ENCODE measurements around the gene ANKRD11.
"Not testable (repeated sequence)": the region's sequence is repeated elsewhere in the genome, so short reads cannot be mapped to it uniquely, and the experiment has no call there.

Gene ANKRD11

DNA sequence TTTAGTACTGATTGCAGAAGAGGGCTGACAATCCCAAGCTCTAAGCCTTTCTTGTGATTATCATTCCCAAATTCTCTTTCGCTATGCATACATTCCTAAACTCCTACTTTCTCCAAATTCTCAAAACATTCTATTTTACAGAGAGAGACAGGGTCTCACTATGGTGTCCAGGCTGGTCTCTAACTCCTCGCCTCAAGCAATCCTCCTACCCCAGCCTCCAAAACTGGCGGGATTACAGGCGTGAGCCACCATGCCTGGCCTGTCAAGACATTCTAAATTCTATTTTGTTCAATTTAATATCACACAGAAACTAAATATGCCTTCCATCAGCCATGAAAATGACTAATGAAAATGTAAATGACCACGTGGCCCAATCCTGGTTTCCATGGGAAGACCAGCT is 39.8 kb downstream of the ANKRD11 start:
- no peak for DNase-seq

DNA sequence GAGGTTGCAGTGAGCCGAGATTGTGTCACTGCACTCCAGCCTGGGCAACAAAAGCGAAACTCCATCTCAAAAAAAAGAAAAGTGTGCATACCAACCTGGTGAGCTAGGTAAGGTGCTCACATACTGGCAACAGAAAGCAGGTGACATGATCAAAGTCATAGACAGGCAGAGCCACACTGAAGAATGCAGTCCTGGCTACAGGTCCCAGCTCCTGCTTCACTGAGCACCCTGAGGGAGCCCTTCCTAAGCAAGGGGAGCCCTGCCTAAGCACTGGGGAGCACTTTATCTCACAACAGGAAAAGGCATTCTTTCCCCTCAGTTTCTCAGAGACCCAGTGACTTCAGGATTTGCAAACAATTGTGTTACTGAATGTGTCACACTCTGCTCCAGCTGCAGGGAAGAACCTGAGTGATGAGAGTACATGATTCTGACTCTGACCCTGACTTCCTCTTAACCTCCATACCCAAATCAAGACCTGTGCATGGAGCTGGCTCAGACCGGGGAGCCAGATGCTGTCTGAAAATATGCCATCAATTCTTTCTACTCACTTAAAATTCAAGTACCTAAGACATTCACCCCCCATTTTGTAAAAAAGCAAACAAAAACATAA is 40.5 kb downstream of the ANKRD11 start:
- DNase-seq, result no peak

DNA sequence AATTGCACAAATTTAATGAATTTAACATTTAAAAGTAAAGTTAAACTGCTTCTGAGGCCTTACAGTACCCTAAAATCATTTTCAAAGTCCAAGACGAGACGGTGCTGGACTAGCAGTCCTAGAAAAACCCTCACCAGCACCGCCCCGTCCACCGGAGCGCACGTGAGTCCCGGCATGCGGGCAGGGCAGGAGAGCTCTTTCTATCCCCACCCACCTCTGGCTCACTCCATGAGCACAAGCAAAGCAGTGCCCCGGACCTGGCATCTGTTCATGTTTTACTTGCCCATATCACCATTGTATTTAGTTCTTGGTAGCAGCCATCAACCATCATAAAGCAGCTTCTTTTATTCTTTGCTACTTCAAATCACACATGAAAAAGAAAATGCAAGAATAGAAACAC is 41.7 kb downstream of the ANKRD11 start:
- DNase-seq, result no peak

DNA sequence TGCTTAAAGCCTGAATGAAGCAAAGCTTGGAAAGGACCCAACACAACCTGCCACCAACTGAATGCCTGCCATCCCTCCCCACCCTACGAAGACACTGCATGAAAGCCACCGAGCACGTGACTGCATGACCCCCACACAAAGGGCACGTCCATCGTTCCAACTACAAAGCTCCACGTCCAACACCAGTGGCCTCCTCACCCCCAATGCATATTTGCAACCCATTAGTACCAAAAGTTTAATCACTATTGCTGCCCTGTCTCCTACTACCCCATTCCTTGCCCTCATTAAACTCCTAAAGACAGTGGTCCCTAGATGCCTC is 43.4 kb downstream of the ANKRD11 start:
- no peak for DNase-seq

DNA sequence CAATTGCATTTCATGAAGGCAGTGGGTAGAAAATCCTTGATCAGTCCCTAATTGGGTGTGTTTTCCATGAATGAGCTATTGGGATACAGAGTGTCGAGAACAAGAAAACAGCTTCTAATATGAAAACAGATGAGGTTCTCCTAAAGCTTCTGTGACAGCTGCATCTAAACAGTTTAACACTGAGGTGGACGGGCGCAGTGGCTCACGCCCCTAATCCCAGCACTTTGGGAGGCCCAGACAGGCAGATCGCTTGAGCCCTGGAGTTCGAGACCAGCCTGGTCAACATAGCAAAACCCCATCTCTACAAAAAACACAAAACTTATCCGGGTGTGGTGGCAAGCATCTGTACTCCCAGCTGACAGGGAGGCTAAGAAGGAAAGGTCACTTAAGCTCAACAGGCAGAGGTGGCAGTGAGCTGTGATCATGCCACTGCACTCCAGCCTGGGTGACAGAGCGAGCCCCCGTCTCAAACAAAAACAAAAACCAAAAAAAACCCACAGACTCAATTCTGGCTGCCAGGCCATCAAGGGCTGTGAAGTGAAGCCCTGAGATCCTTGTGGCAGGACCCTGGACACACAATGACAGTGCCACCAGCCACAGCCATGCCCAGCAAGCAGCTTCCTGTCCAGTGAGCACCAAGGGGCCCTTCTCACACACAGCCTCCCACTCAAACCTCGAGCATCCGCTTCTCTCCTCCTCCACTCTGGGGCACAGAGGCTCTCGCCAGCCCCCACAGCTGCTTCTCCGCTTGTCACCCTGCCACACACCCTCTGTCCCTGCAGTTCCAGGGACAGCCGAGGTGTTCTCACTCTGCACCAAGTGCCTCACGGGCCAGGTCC is 44.0 kb downstream of the ANKRD11 start:
- no peak for DNase-seq

DNA sequence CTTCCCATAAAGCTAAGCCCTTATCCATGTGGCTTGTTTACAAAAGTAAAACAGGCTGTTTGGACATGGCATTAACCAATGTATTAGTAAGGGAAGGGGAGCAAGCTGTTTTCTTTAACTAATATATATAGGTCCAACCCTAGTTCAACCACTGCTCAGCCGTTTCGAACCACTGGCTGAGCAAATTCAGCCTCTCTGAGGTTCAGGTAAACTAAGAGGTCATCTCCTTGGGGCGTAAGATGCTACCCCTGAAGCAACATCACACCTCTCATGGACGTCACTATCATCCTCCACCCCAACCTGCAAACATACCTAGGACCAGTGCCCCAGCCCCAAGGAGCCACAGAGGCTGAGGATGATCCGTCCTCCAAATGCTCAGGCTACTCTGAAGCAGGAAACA is 45.2 kb downstream of the ANKRD11 start:
- no peak for DNase-seq

DNA sequence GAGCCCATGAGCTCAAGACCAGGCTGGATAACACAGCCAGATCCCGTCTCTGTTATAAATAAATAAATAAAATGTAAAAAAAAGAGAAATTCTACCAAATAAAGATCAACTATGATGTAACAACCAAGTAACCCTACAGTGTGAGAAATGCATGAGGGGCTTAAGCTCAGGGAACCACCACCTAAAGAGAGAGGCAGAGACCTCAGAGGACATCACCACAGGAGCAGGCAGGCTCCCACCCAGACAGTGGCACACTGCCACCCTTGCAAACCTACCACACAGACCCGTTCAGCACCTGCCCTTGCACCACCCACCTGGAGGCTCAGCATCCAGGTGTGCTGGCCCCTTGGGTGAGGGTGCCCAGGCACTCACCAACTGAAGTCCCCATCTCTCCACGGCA is 45.6 kb downstream of the ANKRD11 start:
- no peak for DNase-seq

DNA sequence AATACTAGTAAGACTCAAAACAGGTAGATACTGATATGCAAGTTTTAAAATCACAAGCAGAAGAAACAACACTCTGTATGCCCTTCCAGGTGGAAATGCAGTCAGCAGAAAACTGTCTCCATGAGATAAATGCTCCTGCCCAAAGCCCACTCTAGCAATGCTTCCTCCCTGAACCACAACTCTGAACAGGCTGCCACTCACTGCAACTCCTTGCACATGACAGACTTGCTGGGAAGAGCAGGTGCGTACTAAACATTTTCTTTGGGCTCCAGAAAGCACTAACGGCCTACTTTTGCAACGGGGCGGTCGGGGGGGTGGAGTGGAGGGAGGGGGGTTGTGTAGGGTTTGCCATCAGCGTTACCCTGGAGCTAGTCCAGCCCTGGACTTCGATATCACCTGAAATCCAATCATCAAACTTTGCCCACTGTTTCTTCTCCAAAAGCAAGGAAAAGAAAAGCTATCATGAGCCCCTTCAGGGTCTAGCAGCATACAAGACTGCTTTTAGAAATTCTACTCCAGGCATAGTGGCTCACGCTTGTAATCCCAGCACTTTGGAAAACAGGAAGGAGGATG is 46.1 kb downstream of the ANKRD11 start:
- no peak for DNase-seq

DNA sequence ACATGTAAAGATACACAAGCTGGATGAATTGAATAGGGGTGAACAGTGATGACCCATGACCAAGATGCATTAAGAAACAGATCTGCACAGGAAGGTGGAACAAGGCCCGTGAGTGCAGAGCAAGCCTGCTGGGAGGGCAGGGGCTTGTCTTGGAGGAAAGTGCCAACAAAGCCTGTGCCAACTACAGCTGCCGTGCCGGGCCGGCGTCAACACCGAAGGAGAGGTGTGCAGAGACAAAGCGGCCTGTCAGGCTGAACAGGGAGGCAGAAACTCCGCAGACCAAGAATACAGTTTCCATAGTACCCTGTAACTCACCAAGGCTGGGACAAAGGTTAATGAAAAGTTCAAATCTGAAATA is 46.7 kb downstream of the ANKRD11 start:
- DNase-seq, result no peak

DNA sequence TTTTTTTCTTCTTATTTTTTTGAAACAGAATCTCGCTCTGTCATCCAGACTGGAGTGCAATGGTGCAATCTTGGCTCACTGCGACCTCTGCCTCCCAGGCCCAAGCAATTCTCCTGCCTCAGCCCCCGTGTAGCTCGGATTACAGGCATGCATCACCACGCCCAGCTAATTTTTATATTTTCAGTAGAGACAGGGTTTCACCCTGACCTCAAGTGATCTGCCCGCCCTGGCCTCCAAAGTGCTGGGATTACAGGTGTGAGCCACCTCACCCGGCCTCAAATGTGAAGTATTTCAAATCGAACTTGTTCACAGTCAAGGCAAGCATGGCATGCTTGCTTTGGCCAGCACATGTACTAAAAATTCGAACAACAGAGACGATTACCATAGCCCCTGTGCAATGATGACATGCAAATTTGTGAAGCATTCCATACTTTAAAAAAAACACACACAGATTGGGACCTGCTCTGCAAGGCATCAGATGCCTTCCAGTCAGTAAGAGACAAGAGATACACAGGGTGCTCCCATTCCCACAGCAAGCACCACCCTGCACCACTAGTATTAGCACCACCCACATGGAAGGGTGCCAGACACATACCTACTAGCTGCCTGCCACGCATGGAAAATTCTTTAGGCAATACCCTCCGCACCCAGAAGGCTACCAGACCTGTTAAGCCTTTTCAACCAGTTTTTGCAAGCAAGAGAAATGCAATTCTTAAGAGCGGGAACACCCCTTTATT is 47.2 kb downstream of the ANKRD11 start:
- no peak for DNase-seq

DNA sequence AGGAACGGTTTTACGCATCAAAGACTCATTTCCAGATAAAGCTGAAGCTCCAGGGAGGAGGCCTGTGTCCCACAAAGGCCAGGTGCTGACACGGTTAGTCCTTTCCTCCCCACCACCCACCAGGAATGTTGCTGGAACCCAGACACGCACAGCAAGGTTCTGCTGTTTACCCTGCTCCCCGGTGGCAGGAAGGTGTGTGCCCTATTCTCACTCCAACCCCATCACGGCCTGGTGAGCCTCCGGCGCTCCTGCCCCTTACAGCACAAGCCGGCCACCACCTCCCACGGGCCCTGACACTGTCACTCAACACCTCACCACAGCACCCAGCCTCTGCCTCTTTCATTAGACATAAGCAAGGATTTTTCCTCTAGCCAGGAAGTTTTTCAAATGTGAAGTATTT is 47.8 kb downstream of the ANKRD11 start:
- no peak for DNase-seq

DNA sequence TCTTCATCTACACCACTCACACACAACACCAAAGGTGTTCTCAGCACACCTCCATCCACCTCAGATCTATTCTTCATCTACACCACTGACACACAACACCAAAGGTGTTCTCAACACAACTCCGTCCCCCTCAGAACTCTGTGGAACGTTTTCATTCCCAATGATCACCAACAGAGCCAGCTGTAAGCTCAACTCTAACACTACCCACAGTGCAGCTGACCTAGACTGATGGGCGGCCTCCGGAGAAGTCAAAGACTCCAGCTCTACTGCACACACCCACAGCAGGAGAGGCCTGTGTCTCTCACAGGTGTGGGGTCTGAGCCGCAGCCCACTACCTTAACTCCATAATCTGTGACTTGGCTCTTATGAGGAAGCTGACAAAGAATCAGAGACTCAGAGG is 50.7 kb downstream of the ANKRD11 start:
- no peak for DNase-seq

DNA sequence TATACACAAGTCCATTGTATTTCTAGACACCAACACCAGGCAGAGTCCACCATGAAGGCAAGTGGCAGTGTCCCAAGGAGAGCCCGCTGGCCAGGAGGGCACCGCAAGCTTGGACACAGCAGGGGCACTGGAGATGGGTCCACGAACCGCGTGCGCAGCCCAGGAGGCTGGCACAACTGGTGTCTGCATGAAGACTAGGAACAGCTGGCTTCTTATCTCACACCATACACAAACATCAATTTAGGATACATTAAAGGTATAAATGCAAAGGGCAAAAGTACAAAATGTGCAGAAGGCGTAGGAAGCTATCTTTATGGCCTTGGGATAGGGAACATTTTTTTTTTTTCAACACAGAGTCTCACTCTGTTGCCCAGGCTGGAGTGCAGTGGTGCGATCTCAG is 52.4 kb downstream of the ANKRD11 start:
- DNase-seq, result no peak

DNA sequence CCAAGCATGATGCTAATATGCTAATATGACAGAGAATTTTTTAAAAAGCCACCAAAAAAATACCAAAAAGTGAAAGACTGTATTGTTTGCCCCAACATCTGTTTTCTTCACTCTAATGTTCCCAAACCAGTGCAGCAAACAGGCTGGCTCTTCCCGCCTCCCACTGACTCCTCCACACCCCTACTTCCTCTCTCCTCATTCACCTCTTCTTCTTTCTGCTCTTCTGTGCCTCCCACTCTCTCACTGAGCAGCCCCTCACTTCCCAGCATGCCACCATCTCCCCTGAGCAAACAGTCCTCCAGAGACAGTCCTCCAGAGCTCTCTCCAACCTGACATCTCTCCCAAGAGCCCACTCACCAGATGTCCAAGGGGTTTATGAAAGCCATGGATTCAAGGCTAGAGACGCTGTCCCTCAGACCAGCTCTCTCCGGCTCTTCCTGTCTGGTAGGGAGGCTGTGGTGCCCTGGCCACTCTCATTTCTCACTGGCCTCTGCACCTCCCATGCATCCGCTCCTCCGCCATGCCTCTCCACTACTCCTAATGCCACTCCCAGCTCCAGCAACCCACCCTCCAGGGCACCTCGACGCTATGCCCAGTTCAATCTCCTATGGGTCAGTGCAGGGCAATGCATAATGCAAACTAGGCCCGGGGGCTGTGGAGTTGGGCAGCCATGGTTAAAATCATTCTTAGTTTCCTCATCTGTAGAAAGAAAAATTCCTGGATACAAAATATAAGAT is 52.9 kb downstream of the ANKRD11 start:
- DNase-seq, result no peak

DNA sequence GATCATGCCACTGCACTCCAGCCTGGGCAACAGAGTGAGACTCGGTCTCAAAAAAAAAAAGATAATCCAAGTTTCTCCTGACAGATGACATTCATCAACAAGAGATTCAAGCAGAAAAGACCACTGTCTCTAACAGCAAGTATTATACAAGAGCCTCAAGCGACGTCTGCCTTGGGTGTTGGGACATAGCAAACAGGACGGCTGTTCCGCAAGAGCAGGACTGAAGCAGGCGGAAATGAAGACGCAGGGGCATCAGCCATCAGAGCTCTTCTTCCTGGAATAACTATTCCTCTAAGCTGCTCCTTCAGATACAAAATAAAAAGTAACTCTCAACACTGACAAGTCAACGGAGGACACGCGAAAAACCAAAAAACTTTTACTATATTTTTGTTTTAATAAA is 54.0 kb downstream of the ANKRD11 start:
- no peak for DNase-seq

DNA sequence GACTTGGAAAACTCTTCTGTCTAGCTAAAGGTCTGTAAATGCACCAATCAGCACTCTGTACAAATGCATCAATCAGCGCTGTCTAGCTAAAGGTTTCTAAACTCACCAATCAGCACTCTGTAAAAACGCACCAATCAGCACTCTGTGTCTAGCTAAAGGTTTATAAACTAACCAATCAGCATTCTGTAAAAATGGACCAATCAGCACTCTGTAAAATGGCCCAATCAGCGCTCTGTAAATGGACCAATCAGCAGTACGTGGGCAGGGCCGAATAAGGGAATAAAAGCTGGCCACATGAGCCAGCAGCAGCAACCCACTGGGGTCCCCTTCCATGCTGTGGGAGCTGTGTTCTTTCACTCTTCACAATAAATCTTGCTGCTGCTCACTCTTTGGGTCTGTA is 55.3 kb downstream of the ANKRD11 start:
- DNase-seq, result not testable (repeated sequence)

DNA sequence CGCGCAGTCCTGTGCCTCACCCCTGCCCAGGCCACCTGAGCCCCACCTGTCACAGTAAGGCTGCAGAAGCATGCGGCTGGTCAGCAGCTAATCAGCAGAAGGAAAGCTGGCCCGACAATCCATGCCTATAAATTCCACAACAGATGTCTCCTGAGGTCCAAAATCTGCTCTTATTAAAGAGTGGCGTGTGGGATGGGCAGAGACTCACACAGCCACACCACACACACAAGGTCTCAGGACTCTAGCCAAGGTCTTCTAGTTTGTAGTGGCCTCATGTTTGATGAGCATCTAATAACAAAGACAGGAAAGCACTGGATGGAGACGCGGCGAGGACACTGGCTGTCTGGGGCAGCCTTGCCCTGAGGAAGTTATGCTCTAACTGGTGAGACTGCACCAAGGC is 55.9 kb downstream of the ANKRD11 start:
- no peak for DNase-seq

DNA sequence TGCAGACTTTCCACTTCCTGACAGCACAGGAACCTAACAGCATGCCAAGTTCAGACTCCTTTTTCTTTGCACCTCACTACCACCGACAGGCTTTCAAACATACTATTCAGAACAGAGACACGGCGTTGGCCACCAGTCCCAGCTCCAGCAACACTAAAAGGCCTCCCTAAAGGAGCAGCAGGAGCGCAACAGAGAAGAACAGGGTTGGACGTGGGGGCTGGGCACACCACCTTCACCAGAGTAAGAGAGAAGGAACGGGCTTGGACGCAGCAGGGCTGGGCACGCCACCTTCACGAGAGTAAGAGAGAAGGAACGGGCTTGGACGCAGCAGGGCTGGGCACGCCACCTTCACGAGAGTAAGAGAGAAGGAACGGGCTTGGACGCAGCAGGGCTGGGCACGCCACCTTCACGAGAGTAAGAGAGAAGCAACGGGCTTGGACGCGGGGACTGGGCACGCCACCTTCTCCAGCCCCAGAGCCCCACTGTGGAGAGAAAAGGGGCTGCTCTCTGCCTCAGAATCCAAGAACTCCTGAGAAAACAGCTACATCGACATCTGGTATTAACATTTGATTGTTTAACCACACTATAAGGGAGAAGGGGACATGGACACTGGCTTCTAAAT is 56.9 kb downstream of the ANKRD11 start:
- not testable (repeated sequence) for DNase-seq

DNA sequence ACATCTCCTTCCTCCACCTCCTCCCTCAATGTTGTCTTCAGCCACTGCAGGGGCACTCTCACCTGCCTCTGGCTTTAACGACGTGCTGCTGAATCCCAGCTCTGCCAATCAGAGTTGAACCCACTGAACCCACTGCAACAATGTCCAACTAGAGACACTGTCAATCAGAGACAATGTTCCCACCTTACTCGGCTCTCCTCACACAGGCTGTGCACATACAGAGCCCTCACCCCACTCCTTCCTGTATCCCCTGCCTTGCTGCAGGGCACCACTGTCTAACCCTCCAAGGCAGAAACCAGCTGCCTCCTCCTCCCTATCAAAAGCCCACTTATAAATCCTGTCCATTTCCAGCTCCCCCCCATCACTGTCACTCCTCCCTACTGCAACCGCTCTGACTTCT is 58.7 kb downstream of the ANKRD11 start:
- no peak for DNase-seq

DNA sequence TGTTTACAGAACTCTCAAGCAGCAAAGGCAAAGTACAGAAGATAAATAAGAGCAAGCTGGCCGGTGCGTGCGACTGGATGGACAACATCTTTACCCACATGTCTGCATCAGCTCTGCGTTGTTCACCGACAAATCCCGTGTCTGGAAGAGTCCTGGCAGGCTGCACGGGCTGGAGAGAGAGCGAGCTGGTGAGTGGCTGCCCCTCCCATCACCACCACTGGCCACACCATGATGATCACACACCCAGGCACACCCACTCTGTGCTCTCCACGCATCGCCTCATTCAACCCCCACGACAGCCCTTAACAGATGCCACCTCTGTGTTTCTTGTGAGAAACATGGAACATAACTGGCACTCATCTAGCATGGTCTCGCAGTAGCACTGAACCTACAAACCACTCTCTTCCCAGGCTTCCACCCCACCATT is 59.2 kb downstream of the ANKRD11 start:
- no peak for DNase-seq

DNA sequence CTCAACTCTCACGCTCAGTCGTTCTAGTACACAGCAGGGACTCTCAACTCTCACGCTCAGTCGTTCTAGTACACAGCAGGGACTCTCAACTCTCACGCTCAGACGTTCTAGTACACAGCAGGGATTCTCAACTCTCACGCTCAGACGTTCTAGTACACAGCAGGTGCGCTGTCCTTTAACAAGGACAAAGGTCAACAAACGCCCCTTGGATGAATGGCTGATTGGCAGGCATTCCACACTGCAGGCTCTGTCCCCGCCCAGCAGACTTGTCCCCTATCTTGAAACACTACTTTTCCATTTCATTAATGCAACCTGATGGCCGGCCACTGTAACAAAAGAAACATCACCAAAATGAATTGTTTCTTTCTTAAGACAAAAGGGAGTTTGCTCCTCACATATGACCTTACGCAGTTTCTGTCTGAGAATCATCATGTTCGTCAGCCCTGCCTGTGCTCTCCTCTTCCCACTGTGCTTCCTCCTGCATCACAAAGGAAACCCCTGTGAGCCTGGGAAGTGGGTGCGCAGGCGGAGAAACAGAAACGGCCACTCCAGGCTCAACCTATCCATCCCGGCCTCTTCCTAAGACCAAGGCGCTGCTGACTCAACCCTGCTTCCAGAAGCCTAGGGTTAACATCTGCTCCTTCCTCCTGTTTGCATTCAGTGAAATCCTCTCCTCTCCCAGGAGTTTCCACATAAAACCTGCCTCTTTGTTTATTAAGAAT is 59.8 kb downstream of the ANKRD11 start:
- DNase-seq, result no peak

DNA sequence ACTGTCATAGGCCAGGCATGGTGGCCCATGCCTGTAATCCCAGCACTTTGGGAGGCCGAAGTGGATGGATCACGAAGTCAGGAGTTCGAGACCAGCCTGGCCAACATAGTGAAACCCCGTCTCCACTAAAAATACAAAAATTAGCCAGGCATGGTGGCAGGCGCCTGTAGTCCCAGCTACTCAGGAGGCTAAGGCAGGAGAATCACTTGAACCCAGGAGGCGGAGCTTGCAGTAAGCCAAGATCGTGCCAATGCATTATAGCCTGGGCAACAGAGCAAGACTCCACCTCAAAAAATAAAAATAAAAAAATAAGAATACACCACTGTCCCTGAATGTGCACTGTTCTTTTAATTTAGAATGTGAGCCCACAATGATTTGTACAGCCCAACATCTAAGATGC is 61.8 kb downstream of the ANKRD11 start:
- DNase-seq, result not testable (repeated sequence)

Data from cortex of kidney (tissue), 1 donor.